Left ventricle myocardium inferior (tissue), 1 donor: ENCODE measurements around the gene MAFG. TPM values are rescaled to one million over a fixed set of nuclear protein-coding genes. Genes with fewer than 3 reads are reported as not detected.

Experiments used
- DNase-seq: peaks from one replicate; pipeline ENCODE4 v3.0.0-alpha.2; 2020
- H3K27ac ChIP-seq: fragments of 200-600 bp; replicated peaks from 2 replicates; pipeline ENCODE4 v1.8.0; 2021
- H3K27me3 ChIP-seq: fragments of 200-600 bp; 2 replicates; pipeline ENCODE4 v1.8.0; 2021; ENCODE audit warnings: low read depth
- H3K36me3 ChIP-seq: fragments of 200-600 bp; 2 replicates; pipeline ENCODE4 v1.8.0; 2021
- H3K4me1 ChIP-seq: fragments of 200-600 bp; 2 replicates; pipeline ENCODE4 v1.8.0; 2021
- H3K4me3 ChIP-seq: fragments of 200-600 bp; 2 replicates; pipeline ENCODE4 v1.8.0; 2021; ENCODE audit warnings: mild to moderate bottlenecking, moderate library complexity
- H3K9me3 ChIP-seq: fragments of 200-600 bp; replicated peaks from 2 replicates; pipeline ENCODE4 v1.8.0; 2021
- CTCF ChIP-seq: fragments of 200-600 bp; IDR thresholded peaks from 2 replicates; pipeline ENCODE4 v1.8.0; 2021; ENCODE audit warnings: antibody characterized with exemption, mild to moderate bottlenecking, borderline replicate concordance
- intact Hi-C: fragments of 100-400 bp; cut with micrococcal nuclease; formaldehyde crosslinking; loops from one replicate; pipeline ENCODE4 v1.11.0; 2022
- total RNA-seq: library from RNA; stranded (reverse); fragmentation: NEBNext Ultra II Directional; extraction: Animal tissue kit (Norgen Biotek cat#: 25700); gene quantifications from one replicate; pipeline ENCODE4 v1.2.1, GENCODE V29; 2021
- donor health status: DM: no; HTN: yes; CAD: no; lungs with severe emphysema.

The MAFG gene
- total RNA-seq, 1 donor from 2014 or later = 24.3 TPM

DNA sequence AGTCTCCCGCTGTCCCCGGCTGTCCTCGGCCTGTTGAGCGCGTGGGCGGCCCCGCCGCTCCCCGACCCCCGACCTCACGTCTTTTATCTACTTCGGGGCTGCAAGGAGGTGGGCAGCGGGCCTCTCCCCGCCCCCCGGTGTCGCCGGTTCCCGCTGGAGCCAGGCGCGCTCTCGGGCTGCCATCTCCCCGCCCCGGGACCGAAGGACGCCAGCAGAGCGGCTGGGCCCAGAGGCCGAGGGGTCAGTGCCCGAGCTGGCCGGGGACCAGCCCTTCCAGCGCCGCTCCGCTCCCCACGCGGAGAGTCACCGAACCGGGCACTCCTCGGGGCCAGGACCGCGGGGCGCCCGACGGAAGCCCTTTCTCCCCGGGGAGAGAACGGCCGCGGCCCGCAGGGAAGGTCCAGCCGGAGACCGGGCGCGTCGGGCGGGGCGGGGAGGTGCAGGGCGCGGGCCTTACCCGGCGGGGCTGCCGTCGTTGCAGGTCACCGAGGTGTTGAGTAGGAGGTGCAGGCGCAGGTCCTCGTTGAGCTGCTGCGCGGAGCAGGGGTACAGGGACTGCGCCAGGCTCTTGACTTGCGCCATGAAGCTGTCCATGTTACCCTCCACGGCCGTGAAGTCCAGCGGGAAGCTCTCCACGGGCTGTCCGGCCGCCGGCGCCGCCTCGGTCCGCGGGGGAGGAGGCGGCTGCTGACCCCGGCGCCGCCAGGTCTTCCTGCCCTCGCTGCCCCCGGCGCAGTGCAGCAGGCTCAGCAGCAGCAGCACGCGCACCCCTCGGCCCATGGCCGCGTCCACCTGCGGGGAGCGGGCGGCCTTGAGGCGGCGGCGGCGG lies 32.8 kb upstream of the MAFG start:
- H3K9me3 ChIP-seq = no peaks in the 10 kb centered on the region
- H3K4me1 ChIP-seq = peaks cover 25% of the 10 kb centered on the region
- peak overlapping the region; percentile 64 for H3K4me3 ChIP-seq
- TF ChIP-seq CTCF = no peak
- H3K36me3 ChIP-seq = no peaks in the 10 kb centered on the region
- no peak for DNase-seq
- intact Hi-C loops = loop anchor here (10.0 kb wide), 1 partner anchor 184 kb away; no protein-coding TSS in a partner anchor
- H3K27ac ChIP-seq = no peak overlapping the region
- peaks cover 89% of the 10 kb centered on the region for H3K27me3 ChIP-seq

DNA sequence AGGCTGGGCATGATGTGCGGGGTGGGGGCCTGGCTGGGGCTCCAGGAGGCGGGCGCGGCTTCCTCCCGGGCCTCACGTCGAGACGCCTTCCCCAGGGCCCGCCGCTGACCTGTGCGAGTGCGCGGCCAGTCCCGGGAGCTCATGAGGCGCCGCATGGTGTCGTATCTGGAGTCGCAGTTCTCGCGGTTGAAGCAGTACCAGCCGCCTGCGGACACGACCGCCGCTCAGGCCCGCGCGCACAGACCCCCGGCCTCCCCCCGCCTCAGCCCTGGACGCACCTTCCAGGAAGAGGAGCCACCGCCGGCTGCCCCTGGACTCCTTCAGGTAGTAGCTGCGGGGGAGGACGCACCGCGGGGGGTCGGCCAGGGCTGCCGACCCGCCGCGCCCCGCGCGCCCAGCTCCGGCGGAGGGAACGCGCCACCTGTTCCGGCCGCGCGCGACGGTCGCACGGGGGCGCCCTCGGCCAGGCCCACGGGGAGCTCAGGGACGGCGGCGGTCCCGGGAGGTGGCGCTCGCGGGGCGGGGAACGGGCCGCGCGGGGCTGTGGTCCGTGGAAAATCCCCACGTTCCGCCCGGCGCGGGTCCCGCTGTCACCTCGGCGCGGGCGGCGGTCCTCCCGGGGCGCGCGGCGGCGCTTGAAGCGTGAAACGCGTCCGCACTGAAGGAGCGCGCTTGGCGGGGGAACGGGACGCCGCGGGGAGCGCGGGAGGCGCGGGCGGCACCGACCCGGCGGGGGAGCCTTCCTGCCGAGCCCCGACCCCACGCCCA lies 32.0 kb upstream of the MAFG start:
- Histone ChIP-seq H3K27me3 (peaks cover 91% of the 10 kb centered on the region), H3K36me3 (no peaks in the 10 kb centered on the region), H3K4me1 (peaks cover 25% of the 10 kb centered on the region), H3K9me3 (no peaks in the 10 kb centered on the region), H3K4me3 (peak overlapping the region; percentile 64), H3K27ac (no peak overlapping the region)
- peak; percentile 75 for DNase-seq
- TF ChIP-seq CTCF = peak; percentile 88
- intact Hi-C loops = loop anchor here (10.0 kb wide), 1 partner anchor 185 kb away; no protein-coding TSS in a partner anchor

GRCh38 chr17:81958633-81959342 lies 31.3 kb upstream of the MAFG start:
- no peak for DNase-seq
- peaks cover 91% of the 10 kb centered on the region for H3K27me3 ChIP-seq
- no peak for TF ChIP-seq CTCF
- H3K4me1 ChIP-seq = peaks cover 25% of the 10 kb centered on the region
- intact Hi-C loops = no loop called here
- no peaks in the 10 kb centered on the region for H3K9me3 ChIP-seq
- H3K27ac ChIP-seq = no peak overlapping the region
- H3K4me3 ChIP-seq = peak overlapping the region; percentile 64
- H3K36me3 ChIP-seq = no peaks in the 10 kb centered on the region

- peaks cover 91% of the 10 kb centered on the region for H3K27me3 ChIP-seq
Observed at GRCh38 chr17:81957691-81958432, 30.3 kb upstream of the MAFG start.

More at GRCh38 chr17:81957691-81958432, 30.3 kb upstream of the MAFG start:
- DNase-seq = no peak
- Histone ChIP-seq H3K27ac (no peak overlapping the region), H3K4me3 (no peak overlapping the region), H3K9me3 (no peaks in the 10 kb centered on the region), H3K4me1 (peaks cover 25% of the 10 kb centered on the region), H3K36me3 (no peaks in the 10 kb centered on the region)
- intact Hi-C loops = no loop called here
- no peak for TF ChIP-seq CTCF
